ENCODE results near the gene NEK3.
"Not testable (repeated sequence)": the region's sequence is repeated elsewhere in the genome, so short reads cannot be mapped to it uniquely, and the experiment has no call there.

Gene NEK3

DNA sequence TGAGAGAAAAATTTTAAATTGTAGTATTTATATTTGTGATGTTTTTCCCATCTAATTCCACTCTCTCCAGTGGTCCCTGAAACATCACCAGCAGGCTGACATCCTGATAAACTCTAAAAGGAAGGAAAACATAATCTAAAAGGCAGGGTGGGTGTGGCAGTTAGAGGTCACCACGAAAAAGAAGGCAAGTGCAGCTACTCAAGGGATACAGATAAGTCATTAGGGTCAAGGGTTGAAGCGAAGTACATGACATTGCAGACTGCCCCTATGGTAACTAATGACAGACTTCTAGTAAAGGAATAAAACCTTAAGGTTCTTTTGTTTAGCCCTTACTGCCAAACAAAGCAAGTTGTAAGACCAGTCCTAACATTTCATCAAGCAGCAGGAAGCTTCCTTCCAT lies 6.0 kb upstream of the NEK3 start:
- FAIRE-seq, result no peak

DNA sequence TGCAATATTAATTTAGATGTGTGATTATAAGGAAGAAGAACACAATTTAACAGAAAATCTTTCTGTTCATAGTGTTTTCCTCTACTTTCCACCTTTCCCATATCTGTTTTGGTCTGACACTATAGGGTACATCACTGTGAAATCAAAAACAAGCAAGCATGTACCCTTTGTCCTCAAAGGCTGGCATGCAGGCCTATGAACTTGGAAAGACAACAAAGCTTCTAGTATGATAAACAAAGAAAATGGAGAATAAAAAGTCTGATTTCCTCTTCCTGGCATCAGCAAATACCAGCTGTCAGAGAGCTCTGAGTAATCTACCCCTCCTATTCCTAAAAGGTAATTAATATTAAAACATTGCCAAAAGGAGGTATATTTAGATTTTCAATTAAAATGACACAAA lies 5.6 kb upstream of the NEK3 start:
- no peak for FAIRE-seq

DNA sequence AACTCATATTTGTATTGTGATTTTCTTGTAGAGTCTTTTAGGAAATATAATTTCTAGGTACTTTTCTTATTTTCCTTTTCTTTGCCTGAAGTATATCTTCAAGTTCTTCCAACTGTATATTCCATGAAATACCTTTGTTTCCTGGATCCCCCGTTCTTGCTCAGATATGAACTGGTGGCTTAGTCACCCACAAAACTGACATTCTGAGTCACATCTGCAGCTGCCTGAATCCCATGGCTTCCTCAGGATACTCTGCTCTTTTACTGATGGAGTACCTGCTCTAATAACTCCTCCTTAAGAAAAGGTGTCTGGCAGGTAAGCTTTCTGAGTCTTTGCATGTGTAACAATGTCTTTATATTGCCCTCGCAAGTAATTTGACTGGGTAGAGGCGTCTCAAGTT lies 4.5 kb upstream of the NEK3 start:
- FAIRE-seq, result not testable (repeated sequence)

DNA sequence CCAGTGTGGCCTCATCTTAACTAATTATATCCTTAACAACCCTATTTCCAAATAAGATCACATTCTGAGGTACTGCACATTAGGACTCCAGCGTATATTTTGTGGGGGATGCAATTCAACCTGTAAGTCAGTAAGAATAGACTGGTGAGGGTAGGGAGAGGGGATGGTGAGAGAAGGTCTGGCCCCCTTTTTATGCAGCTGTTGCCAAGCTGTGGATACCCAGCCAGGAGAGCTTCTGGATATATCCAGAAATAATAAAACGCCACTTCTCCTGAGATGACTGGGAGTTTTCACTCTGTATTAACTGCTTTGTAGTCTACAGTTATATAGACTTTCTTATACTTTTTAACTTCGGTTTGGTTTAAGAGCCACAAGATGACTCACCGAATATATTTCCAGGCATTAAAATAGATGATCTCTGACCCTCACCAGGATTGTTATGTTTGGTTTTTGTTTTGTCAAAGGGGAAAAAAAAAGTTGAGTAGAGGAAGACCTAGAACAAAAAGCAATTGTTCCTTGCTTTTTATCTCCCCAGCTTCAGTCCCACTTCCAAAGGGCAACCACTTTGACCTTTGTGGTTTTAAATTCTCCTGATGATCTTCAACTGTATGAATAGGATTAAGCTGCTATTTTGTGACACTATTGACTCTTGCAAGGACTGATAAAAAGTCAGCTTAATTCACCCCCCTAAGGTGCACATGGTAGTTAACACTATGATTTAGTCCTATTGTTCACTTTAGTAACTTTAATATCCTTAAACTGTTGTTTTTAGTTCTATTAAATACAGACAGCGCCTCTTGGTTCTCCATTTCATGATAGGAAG lies 3.1 kb upstream of the NEK3 start:
- no peak for FAIRE-seq

DNA sequence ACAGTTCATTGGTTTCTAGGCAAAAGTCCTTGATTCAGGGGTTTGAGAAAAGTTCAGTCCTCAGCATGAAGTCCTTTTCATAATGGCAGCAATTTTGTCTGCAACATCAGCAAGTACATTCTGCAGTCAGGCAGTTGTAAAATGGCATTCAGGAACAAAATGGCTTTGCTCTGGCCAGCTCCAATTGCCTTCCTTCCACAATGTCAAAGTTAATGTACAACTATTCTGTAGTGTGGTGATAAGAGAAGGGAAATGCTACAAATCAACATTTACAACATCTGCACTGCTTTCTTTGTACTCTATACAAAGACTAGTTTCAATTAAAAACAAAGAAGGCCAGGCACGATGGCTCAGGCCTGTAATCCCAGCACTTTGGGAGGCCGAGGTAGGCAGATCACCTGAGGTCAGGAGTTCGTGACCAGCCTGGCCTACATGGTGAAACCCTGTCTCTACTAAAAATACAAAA lies 1.8 kb upstream of the NEK3 start:
- FAIRE-seq, result no peak

DNA sequence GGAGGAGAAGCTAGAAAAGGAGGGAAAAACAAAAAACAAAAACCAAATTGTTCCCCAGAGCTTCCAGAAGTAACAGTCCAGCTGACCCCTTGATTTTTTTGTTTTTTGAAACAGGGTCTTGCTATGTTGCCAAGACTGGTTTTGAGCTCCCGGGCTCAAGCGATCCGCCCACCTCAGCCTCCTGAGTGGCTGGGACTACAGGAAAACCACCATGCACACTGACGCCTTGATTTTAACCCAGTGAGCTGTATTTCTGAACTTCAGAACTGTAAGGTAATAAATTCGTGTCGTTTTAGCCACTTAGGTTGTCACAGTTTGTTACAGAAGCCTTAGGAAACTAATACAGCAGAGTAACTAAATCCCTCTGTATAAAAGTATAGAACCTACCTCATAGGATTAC lies 1.1 kb upstream of the NEK3 start:
- no peak for FAIRE-seq

DNA sequence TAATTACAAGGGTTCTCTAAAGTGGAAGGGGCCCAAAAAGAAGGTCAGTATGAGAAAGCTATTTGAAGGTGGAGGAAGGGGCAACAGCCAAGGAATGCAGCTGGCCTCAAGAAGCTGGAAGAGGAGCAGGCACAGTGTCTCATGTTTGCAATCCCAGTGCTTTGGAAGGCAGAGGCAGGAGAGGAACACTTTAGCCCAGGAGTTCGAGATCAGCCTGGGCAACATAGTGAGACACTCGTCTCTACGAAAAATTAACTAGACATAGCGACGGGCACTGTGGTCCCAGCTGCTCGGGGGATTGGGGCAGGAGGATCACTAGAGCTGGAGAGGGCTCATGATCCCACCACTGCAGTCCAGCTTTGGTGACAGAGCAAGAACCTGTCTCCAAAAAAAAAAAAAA lies 656 bp upstream of the NEK3 start:
- FAIRE-seq, result no peak

DNA sequence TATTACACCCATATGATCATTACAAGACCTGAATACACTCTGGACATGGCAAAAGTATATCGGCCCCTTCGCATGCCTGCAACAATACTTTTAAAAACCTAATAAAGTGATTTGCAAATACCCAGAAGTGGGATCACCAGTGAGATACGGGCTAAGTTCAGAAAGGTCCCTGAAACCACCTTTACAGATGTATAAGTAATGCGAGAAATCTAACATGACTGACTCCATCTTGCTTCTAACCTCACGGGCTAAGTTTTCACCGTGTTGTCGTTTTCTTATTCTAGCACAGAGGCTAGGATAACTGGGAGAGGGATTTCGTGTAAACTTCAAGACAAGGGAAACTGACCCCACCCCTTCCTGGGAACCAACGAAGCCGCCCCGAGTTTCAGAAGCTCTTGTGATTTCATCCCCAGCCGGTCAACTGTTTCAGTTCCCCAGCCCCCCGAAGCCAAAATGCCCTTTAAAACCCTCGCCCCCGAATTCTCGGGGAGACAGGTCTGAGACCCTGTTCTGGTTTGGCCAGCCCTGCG lies 703 bp downstream of the NEK3 start:
- FAIRE-seq, result no peak

DNA sequence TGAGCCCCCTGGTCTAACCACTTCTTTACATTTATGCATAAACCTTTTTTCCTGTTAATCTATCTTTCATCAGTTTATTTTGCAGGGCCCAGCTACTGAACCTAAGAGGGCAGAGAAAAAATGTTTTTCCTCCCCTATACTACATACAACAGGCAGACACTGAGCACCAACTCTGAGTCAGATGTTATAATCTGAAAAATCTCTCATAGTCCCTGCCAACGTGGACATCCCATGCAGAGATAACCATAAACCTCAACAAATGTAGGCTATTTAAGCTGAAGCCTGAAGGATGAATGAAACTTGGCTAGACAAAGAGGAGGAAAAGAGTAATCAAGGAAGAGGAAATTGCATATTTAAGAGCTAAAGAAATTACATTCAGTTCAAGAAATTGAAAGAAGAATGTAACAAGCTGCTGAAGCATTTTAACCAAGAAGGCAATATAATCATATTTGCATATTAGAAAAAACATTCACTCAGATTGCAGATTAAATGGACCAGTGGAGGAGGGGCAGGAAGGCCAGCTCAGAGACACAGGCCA lies 2.6 kb downstream of the NEK3 start:
- FAIRE-seq, result no peak

DNA sequence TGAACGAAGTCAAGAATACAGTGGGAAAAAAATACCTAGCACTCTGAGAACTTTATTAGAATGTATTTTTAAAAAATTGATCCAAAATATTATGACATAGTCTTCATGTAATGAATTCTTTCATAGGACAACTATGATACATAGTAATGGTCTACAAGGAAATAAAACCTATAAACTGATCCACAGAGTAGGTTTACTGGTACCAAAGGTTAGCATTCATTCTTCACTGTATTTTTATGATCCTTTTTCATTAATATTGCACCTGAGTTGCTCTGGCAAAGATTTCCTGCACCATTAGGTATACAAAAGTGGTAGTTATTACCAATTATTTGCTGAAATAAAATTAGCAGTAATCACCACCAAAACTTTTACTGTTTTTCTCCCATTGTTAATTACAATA lies 4.2 kb downstream of the NEK3 start:
- FAIRE-seq, result no peak

DNA sequence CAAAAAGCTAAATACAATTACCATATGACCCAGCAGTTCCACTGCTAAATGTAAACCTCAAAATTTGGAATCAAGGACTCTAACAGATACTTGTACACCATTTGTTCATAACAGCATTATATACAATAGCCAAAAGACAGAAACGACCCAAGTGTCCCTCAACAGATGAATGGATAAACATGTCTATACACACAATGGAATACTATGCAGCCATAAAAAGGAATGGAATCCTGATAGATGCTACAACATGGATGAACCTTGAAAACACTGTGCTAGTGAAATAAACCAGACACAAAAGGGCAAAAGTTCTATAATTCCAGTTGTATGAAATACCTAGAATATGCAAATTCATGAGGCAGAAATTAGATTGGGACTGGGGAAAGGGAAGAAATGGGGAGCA lies 12.2 kb downstream of the NEK3 start:
- no peak for FAIRE-seq

DNA sequence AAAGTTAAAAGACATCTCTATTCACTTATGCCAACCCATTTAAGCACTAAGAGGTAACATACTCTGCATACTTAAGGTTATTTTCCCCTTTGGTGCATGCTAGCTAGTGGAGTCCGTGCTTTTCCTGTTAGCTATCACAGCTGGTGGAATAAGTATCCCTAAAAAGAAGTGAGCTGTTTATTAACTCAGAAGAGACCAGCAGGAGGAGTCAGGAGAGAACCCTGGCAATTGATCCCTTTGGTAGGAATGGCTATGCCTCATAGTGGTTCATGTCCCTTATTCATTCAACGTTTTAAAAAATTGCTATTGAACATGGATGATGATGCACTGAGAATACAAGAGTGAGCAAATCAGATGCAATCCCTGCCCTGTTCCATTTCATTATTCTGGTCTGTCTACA lies 18.1 kb downstream of the NEK3 start:
- no peak for FAIRE-seq

DNA sequence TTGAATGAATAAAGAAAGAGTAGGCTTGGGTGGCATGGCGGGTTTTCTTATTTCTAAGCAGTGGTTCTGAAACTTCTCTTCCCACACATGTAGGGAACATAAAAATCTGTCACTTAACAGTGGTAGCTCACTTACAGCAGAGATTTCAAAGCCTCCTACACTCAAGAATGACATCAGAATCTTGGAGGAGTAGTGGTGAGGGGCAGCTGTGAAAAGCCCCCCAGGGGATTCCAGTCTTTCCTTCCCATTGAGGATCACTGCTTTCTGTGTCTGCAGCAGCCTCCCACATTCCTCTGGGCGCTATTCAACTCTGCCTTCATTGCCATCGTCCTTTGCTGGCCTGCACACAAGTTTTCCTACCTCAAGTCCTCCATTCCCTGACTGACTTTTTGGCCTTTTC lies 21.9 kb downstream of the NEK3 start:
- no peak for FAIRE-seq

DNA sequence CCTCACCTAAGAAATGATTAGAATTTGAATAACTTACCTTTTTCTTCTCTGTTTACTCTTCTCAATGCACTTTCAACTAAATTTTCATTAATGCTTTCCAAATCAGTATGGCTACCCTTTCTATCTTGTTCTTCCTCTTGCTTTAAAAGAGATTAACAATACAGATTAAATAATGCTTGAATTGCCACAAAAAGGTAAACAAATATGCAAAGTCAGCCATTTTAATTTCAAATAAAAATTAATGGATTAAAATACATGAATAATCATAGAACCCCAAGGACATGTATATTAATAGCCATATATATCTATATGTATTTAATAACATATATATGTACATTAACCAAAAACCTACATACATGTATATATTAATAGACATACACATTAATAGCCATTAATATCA lies 22.6 kb downstream of the NEK3 start:
- FAIRE-seq, result peak; percentile 53

DNA sequence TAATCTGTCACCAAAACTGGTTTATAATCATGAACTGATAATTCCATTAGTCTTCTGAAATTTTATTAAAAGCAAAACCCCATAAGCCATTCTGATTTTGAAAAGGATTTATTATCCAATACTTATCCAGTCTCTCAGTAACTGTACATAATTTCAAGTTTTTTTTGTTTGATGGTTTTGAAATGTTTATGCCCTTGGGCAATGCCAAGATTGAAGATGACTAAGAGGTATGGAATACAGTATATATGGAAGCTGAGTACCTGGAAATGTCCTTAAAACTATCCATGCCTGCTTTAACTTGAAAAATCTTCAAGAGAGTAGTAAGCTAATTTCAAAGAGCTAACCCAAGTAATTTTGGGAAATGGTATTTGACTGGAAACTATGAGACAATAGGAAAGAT lies 28.8 kb downstream of the NEK3 start:
- FAIRE-seq, result no peak

DNA sequence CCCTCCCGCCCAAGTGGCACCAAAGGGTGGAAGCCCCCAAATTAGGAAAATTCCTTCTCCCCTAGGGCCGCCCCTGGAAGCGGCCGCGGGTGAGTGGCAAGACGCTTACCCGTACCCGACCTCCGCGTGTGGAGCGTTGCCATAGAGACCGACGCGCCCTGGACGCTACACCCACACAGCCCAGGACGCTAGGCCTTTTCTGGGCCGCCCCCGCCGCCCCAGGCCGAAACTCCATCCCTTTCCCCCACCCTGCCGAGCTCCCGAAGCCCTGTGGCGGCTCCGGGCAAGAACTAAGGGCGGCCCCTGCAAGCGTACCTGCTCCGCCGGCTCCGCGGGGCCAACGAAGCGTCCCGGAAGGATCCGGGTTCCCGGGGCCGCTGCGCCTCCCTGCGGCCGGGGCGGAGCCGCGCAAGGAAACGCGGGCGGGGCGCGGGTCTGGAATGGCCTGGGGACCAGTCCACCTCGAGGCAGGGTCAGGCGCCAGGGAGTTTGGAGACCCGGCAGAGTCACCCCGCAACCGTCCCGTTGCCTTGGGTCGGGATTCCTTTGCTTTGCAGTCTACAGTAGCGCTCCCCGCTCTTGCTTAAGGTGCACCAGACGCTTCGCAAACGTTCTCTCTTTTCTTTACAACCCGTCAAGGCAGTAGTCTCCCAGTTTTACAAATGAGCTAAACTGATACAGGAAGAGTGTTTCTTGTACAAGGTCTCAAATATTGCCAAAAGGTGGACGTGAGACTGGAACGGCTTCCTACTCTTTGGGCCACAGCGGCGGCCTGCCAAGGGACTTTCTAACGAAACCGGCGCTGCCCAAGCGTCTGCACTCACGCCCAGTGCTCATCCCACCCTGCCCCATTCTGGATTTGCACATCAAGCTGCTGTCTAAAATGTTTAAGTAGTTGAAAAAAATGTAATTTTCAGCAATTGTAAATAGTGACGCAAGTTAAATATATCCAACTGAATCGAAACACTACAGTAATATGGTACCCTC lies 30.4 kb downstream of the NEK3 start, which contains the start of gene NEK5:
Gene NEK5 (minus strand): TSS at position 360 of the 987 bp plus-strand sequence. CDS start 1,591 bp downstream, outside the sequence.
- no peak for FAIRE-seq

DNA sequence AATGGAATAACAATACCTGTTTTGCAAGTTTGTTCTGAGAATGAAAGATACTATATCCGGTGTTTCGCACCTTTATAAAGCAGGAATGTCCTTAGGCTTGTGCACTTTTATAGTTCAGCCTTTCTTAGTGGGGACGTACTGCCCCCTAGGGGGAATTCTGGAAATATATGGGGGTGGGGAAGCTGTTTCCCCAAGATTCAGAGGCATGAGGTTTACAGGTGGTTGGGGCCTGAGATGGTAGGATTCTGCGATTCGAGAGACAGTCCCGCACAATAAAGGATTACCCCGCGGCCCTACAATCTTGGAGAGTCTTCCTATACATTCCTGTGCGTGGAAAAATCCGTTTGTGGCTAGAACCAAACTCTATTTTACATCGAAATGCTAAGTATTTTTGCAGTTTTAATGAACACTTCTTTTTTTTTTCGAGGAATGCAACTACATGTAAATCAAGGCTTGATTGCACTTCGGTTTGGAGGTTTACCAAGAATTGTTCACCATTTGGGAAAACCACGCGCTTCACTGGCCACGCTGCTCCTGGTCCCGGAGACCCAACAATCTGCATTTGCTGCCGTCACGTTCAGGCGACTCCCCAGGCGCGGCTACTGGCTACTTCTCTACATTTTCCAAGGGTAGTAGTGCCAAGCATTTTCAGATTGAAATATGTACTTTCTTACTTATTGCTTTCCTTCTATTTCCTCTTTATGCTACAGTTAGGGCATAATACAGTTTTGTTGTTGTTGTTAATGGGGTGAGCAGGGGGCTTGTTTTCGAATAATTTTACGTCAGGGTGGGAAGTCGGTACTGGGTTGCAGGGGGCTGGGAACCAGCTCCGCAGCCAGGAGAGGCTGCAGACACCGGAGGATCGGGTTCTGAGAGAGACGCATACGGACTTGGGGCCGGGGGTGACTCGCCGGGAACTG lies 31.4 kb downstream of the NEK3 start:
- FAIRE-seq, result peak; percentile 55

DNA sequence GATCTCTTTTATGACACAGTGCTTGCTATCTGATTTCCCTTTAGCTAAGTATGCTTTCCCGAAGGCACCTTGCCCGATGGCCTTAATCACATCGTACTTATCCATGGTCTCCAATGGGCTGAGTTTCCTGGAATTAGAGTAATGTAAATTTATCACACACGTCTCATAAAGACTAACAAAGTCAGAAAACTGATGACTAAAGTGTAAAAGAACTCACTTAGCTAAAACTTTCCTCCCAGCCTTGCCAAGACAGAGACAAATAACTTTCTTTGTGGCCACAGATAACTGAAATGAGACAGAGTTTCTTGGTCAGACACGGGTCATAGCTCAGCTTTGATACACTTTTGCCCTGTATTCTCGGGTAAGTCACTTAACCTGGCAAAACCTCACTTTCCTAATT lies 32.0 kb downstream of the NEK3 start:
- FAIRE-seq, result no peak

DNA sequence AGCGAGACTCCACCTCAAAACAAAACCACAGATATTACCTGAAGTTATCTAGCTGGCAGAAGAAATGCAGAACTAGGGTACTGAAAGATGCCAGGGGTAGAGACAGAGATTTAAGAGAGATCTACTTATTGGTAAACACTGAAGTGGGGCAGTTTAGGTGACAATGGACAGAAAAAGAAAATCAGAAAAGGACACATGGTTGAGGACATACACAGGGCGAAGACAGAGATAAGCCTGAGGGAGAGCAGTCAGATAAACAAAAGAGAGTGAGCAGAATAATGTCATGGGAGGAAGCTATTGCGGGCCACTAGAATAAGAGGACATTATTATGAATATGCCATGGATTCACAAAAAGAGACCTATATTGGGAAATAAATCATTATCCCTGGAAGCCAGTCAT lies 33.9 kb downstream of the NEK3 start:
- FAIRE-seq, result no peak

DNA sequence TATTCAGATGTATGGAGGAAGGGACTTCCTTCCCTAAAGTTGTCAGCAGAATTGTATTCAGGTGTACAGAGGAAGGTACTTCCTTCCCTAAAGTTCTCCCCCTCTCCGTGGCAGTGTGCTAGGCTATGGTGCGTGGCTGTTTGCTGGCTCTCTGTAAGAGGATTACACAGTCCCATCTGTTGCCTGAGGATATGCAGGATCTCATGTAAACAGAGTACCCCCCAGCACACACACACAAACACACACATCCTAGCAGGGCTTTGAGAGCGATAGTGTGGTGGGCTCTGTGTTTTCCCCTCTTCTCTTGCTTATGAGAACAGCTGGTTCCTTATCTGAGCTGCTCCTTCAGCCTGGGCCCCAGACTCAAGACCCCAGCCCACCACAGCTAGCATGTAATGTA lies 40.8 kb downstream of the NEK3 start:
- FAIRE-seq, result no peak

DNA sequence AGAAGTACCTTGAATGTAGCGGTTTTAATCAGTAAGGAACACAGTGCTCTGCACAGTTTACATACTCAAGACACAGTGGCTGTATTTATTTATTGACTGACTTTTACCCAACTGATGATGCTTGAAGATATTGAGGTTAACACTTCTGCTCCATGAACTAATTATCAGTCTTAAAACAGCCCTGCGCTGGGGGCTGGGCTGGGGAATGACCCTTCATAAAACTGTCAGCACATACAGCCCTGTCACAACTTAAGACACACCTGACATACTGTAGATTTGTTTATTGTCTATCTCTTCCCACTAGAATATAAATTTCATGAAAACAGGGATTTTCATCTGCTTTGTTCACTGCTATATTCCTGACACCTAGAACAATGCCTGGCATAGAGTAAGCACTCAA lies 41.3 kb downstream of the NEK3 start:
- no peak for FAIRE-seq

DNA sequence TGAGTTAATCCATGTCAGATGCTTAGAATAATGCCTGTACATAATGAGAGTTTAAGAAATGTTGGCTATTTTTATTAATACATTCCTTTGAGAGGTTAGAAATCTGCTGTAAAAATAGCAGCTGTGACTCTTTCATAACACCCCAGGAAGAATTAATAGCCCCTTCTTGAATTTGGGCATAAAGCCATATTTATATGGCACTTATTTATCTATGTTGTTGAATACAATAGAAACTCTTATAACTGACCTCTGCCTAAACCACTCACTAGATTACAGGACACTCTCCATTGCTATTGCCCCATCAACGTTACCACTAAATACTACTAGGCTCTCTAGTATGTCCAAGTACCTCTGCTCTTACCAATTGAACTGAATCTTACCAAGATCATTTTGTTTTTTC lies 46.8 kb downstream of the NEK3 start:
- no peak for FAIRE-seq
